WTC11 (cell line): ENCODE measurements around the gene ZRANB1. TPM values are rescaled to one million over a fixed set of nuclear protein-coding genes. Genes with fewer than 3 reads are reported as not detected.
A peak's percentile ranks its signal among the peaks of the same experiment; 100 is the strongest.

ENCODE experiments used
- ATAC-seq: fragments of 200-7000 bp; cut with Tn5 transposase; 2 replicates; pipeline ENCODE4 v1.10.0; 2021; ENCODE audit warnings: mild to moderate bottlenecking, moderate library complexity
- CTCF ChIA-PET: fragments of 300-600 bp; sonication (Branson Sonifier 250); formaldehyde crosslinking; loops from one replicate; lab custom pipeline; 2021; ENCODE audit warnings: antibody characterized with exemption; lab: Charles Lee
- POLR2A ChIA-PET: fragments of 350-600 bp; sonication (Branson Sonifier 250); formaldehyde crosslinking; loops from one replicate; lab custom pipeline; 2021; ENCODE audit warnings: antibody characterized with exemption; lab: Charles Lee
- DNase-seq: peaks from one replicate; pipeline ENCODE4 v3.0.0; 2021; ENCODE audit warnings: low spot score
- H3K27ac Mint-ChIP-seq: 2 replicates; pipeline ENCODE4 v1.8.0; 2021; ENCODE audit warnings: mixed read lengths
- H3K27me3 Mint-ChIP-seq: 2 replicates; pipeline ENCODE4 v1.8.0; 2021; ENCODE audit warnings: low read depth, mild to moderate bottlenecking, moderate library complexity, mixed read lengths
- H3K36me3 Mint-ChIP-seq: 2 replicates; pipeline ENCODE4 v1.8.0; 2021; ENCODE audit warnings: mixed read lengths
- H3K4me1 Mint-ChIP-seq: 2 replicates; pipeline ENCODE4 v1.8.0; 2022; ENCODE audit warnings: mixed read lengths
- H3K4me3 Mint-ChIP-seq: 2 replicates; pipeline ENCODE4 v1.8.0; 2021; ENCODE audit warnings: mild to moderate bottlenecking, moderate library complexity, mixed read lengths
- H3K9me3 Mint-ChIP-seq: 2 replicates; pipeline ENCODE4 v1.8.0; 2021; ENCODE audit warnings: mixed read lengths
- AR ChIP-seq: fragments of 250-450 bp; sonication (Bioruptor Pico); IDR thresholded peaks from 2 replicates; pipeline ENCODE4 v1.9.0; 2021; ENCODE audit warnings: mild to moderate bottlenecking
- ARID4B ChIP-seq: sonication (generic); formaldehyde crosslinking; IDR thresholded peaks from 2 replicates; pipeline ENCODE4 v1.8.0; 2023; ENCODE audit warnings: missing genetic modification reagents, mild to moderate bottlenecking, borderline replicate concordance
- ATF3 ChIP-seq: sonication (generic); formaldehyde crosslinking; conservative IDR thresholded peaks from 2 replicates; pipeline ENCODE4 v1.8.1; 2022; ENCODE audit warnings: mild to moderate bottlenecking, missing genetic modification reagents
- ATF6 ChIP-seq: sonication (generic); formaldehyde crosslinking; IDR thresholded peaks from 2 replicates; pipeline ENCODE4 v1.8.1; 2023; ENCODE audit warnings: mild to moderate bottlenecking, missing genetic modification reagents
- E2F5 ChIP-seq: sonication (generic); formaldehyde crosslinking; IDR thresholded peaks from 2 replicates; pipeline ENCODE4 v1.8.1; 2022; ENCODE audit warnings: mild to moderate bottlenecking, moderate library complexity, missing genetic modification reagents
- ESRRA ChIP-seq: sonication (generic); formaldehyde crosslinking; IDR thresholded peaks from 2 replicates; pipeline ENCODE4 v1.8.1; 2022; ENCODE audit warnings: mild to moderate bottlenecking, missing genetic modification reagents, borderline replicate concordance
- FOXP1 ChIP-seq: sonication (generic); formaldehyde crosslinking; IDR thresholded peaks from 2 replicates; pipeline ENCODE4 v1.8.0; 2022; ENCODE audit warnings: missing genetic modification reagents, mild to moderate bottlenecking, moderate library complexity, borderline replicate concordance
- FOXP4 ChIP-seq: sonication (generic); formaldehyde crosslinking; IDR thresholded peaks from 2 replicates; pipeline ENCODE4 v1.8.0; 2022; ENCODE audit warnings: mild to moderate bottlenecking, missing genetic modification reagents
- GRHL2 ChIP-seq: fragments of 250-450 bp; sonication (Bioruptor Pico); IDR thresholded peaks from 2 replicates; pipeline ENCODE4 v1.8.0; 2022; ENCODE audit warnings: mild to moderate bottlenecking, moderate library complexity; ENCODE audit not compliant: insufficient replicate concordance, severe bottlenecking
- PREB ChIP-seq: sonication (generic); formaldehyde crosslinking; IDR thresholded peaks from 2 replicates; pipeline ENCODE4 v1.8.1; 2022; ENCODE audit warnings: mild to moderate bottlenecking, missing genetic modification reagents, moderate library complexity, borderline replicate concordance
- RELA ChIP-seq: sonication (generic); formaldehyde crosslinking; IDR thresholded peaks from 2 replicates; pipeline ENCODE4 v1.8.1; 2022; ENCODE audit warnings: missing genetic modification reagents, mild to moderate bottlenecking, borderline replicate concordance
- SMAD4 ChIP-seq: sonication (generic); formaldehyde crosslinking; IDR thresholded peaks from 2 replicates; pipeline ENCODE4 v1.8.0; 2022; ENCODE audit warnings: mild to moderate bottlenecking, missing genetic modification reagents
- TEAD4 ChIP-seq: sonication (generic); formaldehyde crosslinking; IDR thresholded peaks from 2 replicates; pipeline ENCODE4 v1.8.0; 2022; ENCODE audit warnings: mild to moderate bottlenecking, missing genetic modification reagents
- ZNF219 ChIP-seq: sonication (generic); formaldehyde crosslinking; IDR thresholded peaks from 2 replicates; pipeline ENCODE4 v1.8.0; 2023; ENCODE audit warnings: missing genetic modification reagents, mild to moderate bottlenecking, borderline replicate concordance
- ZNF416 ChIP-seq: fragments of 250-450 bp; sonication (Bioruptor Pico); IDR thresholded peaks from 2 replicates; pipeline ENCODE4 v1.9.0; 2021; ENCODE audit warnings: mild to moderate bottlenecking, inconsistent platforms
- ZNF512 ChIP-seq: sonication (generic); formaldehyde crosslinking; IDR thresholded peaks from 2 replicates; pipeline ENCODE4 v1.8.1; 2022; ENCODE audit warnings: missing genetic modification reagents, borderline replicate concordance
- ZSCAN18 ChIP-seq: fragments of 250-450 bp; sonication (Bioruptor Pico); IDR thresholded peaks from 2 replicates; pipeline ENCODE4 v2.1.2; 2022; ENCODE audit warnings: mild to moderate bottlenecking, moderate library complexity
- total RNA-seq: library from RNA; stranded (reverse); gene quantifications from 3 replicates; pipeline ENCODE4 v1.2.3, GENCODE V29; 2021

Gene ZRANB1
- total RNA-seq, 1 experiment from 2014 or later, result 15.9 TPM

- ChIA-PET CTCF (no interaction called here), POLR2A (no interaction called here)
- H3K27me3 Mint-ChIP-seq, result no peaks in the 10 kb centered on the region
- peaks cover 5% of the 10 kb centered on the region; the same call in 1 of the 2 replicates for H3K4me1 Mint-ChIP-seq
- H3K9me3 Mint-ChIP-seq, result no peaks in the 10 kb centered on the region
- ATAC-seq (no peak), DNase-seq (no peak)
- H3K27ac Mint-ChIP-seq, result 0 out of 2 replicates have a peak overlapping the region, but pooled peaks have one; percentile 52
- peaks cover 57% of the 10 kb centered on the region for H3K36me3 Mint-ChIP-seq
- H3K4me3 Mint-ChIP-seq, result no peak overlapping the region
- TF ChIP-seq ZNF219 (no peak), ATF6 (CRISPR knock-in tag) (no peak), SMAD4 (CRISPR knock-in tag) (no peak), GRHL2 (CRISPR knock-in tag) (no peak), FOXP4 (CRISPR knock-in tag) (no peak), ZNF416 (CRISPR knock-in tag) (no peak), ESRRA (no peak), FOXP1 (CRISPR knock-in tag) (no peak)
Measured at GRCh38 chr10:124985162-124985561, 43.2 kb downstream of the ZRANB1 start.

- Mint-ChIP-seq H3K27me3 (no peaks in the 10 kb centered on the region), H3K36me3 (peaks cover 80% of the 10 kb centered on the region), H3K4me3 (no peak overlapping the region), H3K9me3 (no peaks in the 10 kb centered on the region), H3K27ac (no peak overlapping the region), H3K4me1 (peaks cover 4% of the 10 kb centered on the region; the same call in 1 of the 2 replicates)
- ChIA-PET POLR2A (interaction anchor here (0.6 kb wide), 1 partner anchor 39 kb away, joined by 3 read pairs; no protein-coding TSS in a partner anchor), CTCF (no interaction called here)
- DNase-seq (no peak), ATAC-seq (no peak)
- TF ChIP-seq ZNF512 (no peak), PREB (CRISPR knock-in tag) (no peak), AR (CRISPR knock-in tag) (no peak), ATF3 (no peak), ARID4B (no peak), SMAD4 (CRISPR knock-in tag) (no peak), ZSCAN18 (CRISPR knock-in tag) (no peak), E2F5 (CRISPR knock-in tag) (no peak), RELA (CRISPR knock-in tag) (no peak), TEAD4 (CRISPR knock-in tag) (no peak)
Measured at GRCh38 chr10:124987788-124988187, 45.9 kb downstream of the ZRANB1 start.
